Spleen (tissue), 11 donors: ENCODE results near the gene PIGC. TPM values are rescaled to one million over a fixed set of nuclear protein-coding genes. Genes with fewer than 3 reads are reported as not detected.

ENCODE experiments used
- DNase-seq: peaks from one replicate; pipeline ENCODE4 v3.0.0-alpha.2; 2020
- H3K27ac ChIP-seq, 8 donors: fragments of 200-600 bp; sonication (generic) in 7 of 8; 1 replicate in 4 of 8; 2 replicates in 4 of 8; pipeline versions ENCODE4 v1.5.0 to v1.8.0; 2016 to 2021; ENCODE audit warnings: inconsistent platforms in 4 of 8, mild to moderate bottlenecking in 4 of 8, moderate library complexity in 1 of 8
- H3K27me3 ChIP-seq, 7 donors: fragments of 200-600 bp; sonication (generic) in 6 of 7; replicated peaks in 1 of 7; 1 replicate in 4 of 7; 2 replicates in 3 of 7; pipeline versions ENCODE4 v1.5.0 to v1.8.0; 2016 to 2021; ENCODE audit warnings: inconsistent platforms in 3 of 7, mild to moderate bottlenecking in 1 of 7
- H3K36me3 ChIP-seq, 6 donors: fragments of 200-600 bp; sonication (generic) in 5 of 6; 1 replicate in 4 of 6; 2 replicates in 2 of 6; pipeline versions ENCODE4 v1.5.0 to v1.8.0; 2016 to 2021; ENCODE audit warnings: inconsistent platforms in 2 of 6
- H3K4me1 ChIP-seq, 6 donors: fragments of 200-600 bp; sonication (generic) in 5 of 6; 1 replicate in 3 of 6; 2 replicates in 3 of 6; pipeline versions ENCODE4 v1.5.0 to v1.8.0; 2016 to 2021; ENCODE audit warnings: inconsistent platforms in 3 of 6
- H3K4me3 ChIP-seq, 8 donors: fragments of 200-600 bp; sonication (generic) in 7 of 8; 1 replicate in 4 of 8; 2 replicates in 4 of 8; pipeline versions ENCODE4 v1.5.0 to v1.8.0; 2016 to 2021; ENCODE audit warnings: inconsistent platforms in 4 of 8, mild to moderate bottlenecking in 4 of 8, moderate library complexity in 2 of 8
- H3K9me3 ChIP-seq, 8 donors: fragments of 200-600 bp; sonication (generic) in 7 of 8; 1 replicate in 4 of 8; 2 replicates in 4 of 8; pipeline versions ENCODE4 v1.5.0 to v1.8.0; 2016 to 2021; ENCODE audit warnings: inconsistent platforms in 4 of 8
- CTCF ChIP-seq, 11 experiments: fragments of 200-600 bp in 7 of 11; fragments of 450-650 bp in 4 of 11; sonication (generic) in 4 of 11; IDR thresholded peaks in 8 of 11; conservative IDR thresholded peaks in 3 of 11; 1 replicate in 7 of 11; 2 replicates in 4 of 11; pipeline versions ENCODE4 v1.4.0 to v1.8.0; 2016 to 2021; ENCODE audit warnings: antibody characterized with exemption in 11 of 11, inconsistent platforms in 4 of 11, mild to moderate bottlenecking in 1 of 11
- POLR2A ChIP-seq, 3 donors: fragments of 450-650 bp; IDR thresholded peaks; one replicate each; pipeline ENCODE4 v1.5.1; 2017; ENCODE audit warnings: antibody characterized with exemption in 3 of 3, mild to moderate bottlenecking in 1 of 3
- POLR2AphosphoS5 ChIP-seq, 3 donors: sonication (generic); formaldehyde crosslinking; IDR thresholded peaks; one replicate each; pipeline ENCODE4 v1.5.1; 2017; ENCODE audit warnings: antibody characterized with exemption in 3 of 3
- whole genome bisulfite sequencing, 5 donors: extraction: QIAGEN DNeasy Blood & Tissue Kit in 3 of 5; methylation state at CpG; one replicate each; pipeline versions ENCODE4 v1.1.5 to v1.1.7; 2013 to 2018; 5-methylcytosine and 5-hydroxymethylcytosine counted together
- intact Hi-C: fragments of 100-400 bp; cut with DNase I; formaldehyde crosslinking; loops from one replicate; pipeline ENCODE4 v1.15.0; 2023; ENCODE audit warnings: low total_unique reads
- polyA plus RNA-seq, 3 donors: library from polyadenylated mRNA; stranded (reverse); fragments of 200-250 nt; gene quantifications; one replicate each; pipeline ENCODE4 v1.2.1, GENCODE V29; 2013
- total RNA-seq, 7 donors: library from RNA; depleted of rRNA in 3 of 7; stranded (reverse); fragments of >200 nt in 3 of 7; fragmentation: NEBNext Ultra II Directional in 4 of 7; extraction: Animal tissue kit (Norgen Biotek cat#: 25700) in 4 of 7; gene quantifications; one replicate each; pipeline versions ENCODE4 v1.1.0 to v1.2.1, GENCODE V29; 2016 to 2021
- donor health status: healthy with polysubstance abuse.
- donor health status: DM: no; HTN: no; CAD: no; lungs with moderate emphysema.
- donor health status: DM: no; HTN: no; CAD: no.
- donor health status: Bipolar disorder and iron deficiency.
- donor health status: healthy.
- donor health status: DM: no; HTN: no; CAD: no.
- donor health status: DM: yes; HTN: yes; CAD: no.

The PIGC gene
- total and polyA plus RNA-seq, 10 donors, result 20.1 to 28.0 (median 23.9) TPM

- 65 to 82% (median 73%) methylated on average over 2 of the region's 2 CpGs for whole genome bisulfite sequencing, 5 donors
- Histone ChIP-seq H3K4me3 (no peak overlapping the region), H3K9me3 (no peaks in the 10 kb centered on the region), H3K4me1 (peaks cover 0 to 19% (median 0%) of the 10 kb centered on the region in 6 donors), H3K36me3 (no peaks in the 10 kb centered on the region), H3K27ac (no peak overlapping the region), H3K27me3 (no peaks in the 10 kb centered on the region)
- no peak for DNase-seq
- TF ChIP-seq POLR2AphosphoS5 (IDR thresholded peaks at IDR 0.05) (no peak), POLR2A (IDR thresholded peaks at IDR 0.05) (no peak), CTCF (IDR thresholded peaks at IDR 0.05 in 8 of 11, conservative IDR thresholded peaks at IDR 0.05 in 3 of 11) (no peak)
- intact Hi-C loops, result no loop called here
These were observed 33.3 kb upstream of the PIGC start for GRCh38 chr1:172477216-172477615.

- TF ChIP-seq POLR2AphosphoS5 (IDR thresholded peaks at IDR 0.05) (no peak), POLR2A (IDR thresholded peaks at IDR 0.05) (no peak), CTCF (IDR thresholded peaks at IDR 0.05 in 8 of 11, conservative IDR thresholded peaks at IDR 0.05 in 3 of 11) (no peak)
- no peak overlapping the region for H3K27ac ChIP-seq
- H3K36me3 ChIP-seq, result no peaks in the 10 kb centered on the region
- no peaks in the 10 kb centered on the region for H3K27me3 ChIP-seq
- no peak for DNase-seq
- intact Hi-C loops, result no loop called here
- H3K9me3 ChIP-seq, result no peaks in the 10 kb centered on the region
- 77 to 90% (median 86%) methylated on average over 4 of the region's 4 CpGs for WGBS, 5 donors
- H3K4me3 ChIP-seq, result no peak overlapping the region
- peaks cover 0 to 19% (median 0%) of the 10 kb centered on the region in 6 donors for H3K4me1 ChIP-seq
These were observed 32.4 kb upstream of the PIGC start for GRCh38 chr1:172476218-172476811.

- H3K4me1 ChIP-seq, result peaks cover 0 to 19% (median 0%) of the 10 kb centered on the region in 6 donors
- DNase-seq, result no peak
- H3K36me3 ChIP-seq, result no peaks in the 10 kb centered on the region
- H3K27ac ChIP-seq, result peak overlapping the region in 3 of 8 donors; percentile 37 to 42 (median 39)
- H3K4me3 ChIP-seq, result no peak overlapping the region
- no peaks in the 10 kb centered on the region for H3K27me3 ChIP-seq
- intact Hi-C loops, result no loop called here
- TF ChIP-seq POLR2A (IDR thresholded peaks at IDR 0.05) (no peak), POLR2AphosphoS5 (IDR thresholded peaks at IDR 0.05) (no peak), CTCF (IDR thresholded peaks at IDR 0.05 in 8 of 11, conservative IDR thresholded peaks at IDR 0.05 in 3 of 11) (no peak)
- H3K9me3 ChIP-seq, result no peaks in the 10 kb centered on the region
These were observed 30.0 kb upstream of the PIGC start for GRCh38 chr1:172473842-172474241.

- Histone ChIP-seq H3K9me3 (no peaks in the 10 kb centered on the region), H3K4me1 (peaks cover 0 to 19% (median 0%) of the 10 kb centered on the region in 6 donors), H3K4me3 (no peak overlapping the region), H3K27me3 (no peaks in the 10 kb centered on the region), H3K27ac (peak overlapping the region in 3 of 8 donors; percentile 37 to 42 (median 39)), H3K36me3 (no peaks in the 10 kb centered on the region)
- WGBS, 5 donors, result 25 to 54% (median 42%) methylated on average over 3 of the region's 3 CpGs
- DNase-seq, result no peak
- TF ChIP-seq POLR2A (IDR thresholded peaks at IDR 0.05) (no peak), CTCF (IDR thresholded peaks at IDR 0.05 in 8 of 11, conservative IDR thresholded peaks at IDR 0.05 in 3 of 11) (no peak), POLR2AphosphoS5 (IDR thresholded peaks at IDR 0.05) (no peak)
- intact Hi-C loops, result no loop called here
These were observed 29.4 kb upstream of the PIGC start for GRCh38 chr1:172473302-172473701.
